Stimulated activated effector memory CD8-positive, alpha-beta T cell treated with anti-CD3 and anti-CD28 coated beads, Interleukin-12 subunit alpha, Interleukin-12 subunit beta, amount 100 ng/mL, for 72 hours (primary cell): ENCODE data around the gene TOGARAM2.

Experiments
- ATAC-seq: fragments of 150-1000 bp; cut with Tn5 transposase; 2 replicates; pipeline ENCODE4 v1.10.0; 2021
- DNase-seq, 2 donors: peaks; one replicate each; pipeline ENCODE4 v3.0.0; 2021 to 2022; ENCODE audit warnings: low spot score in 2 of 2
- H3K27ac Mint-ChIP-seq: one replicate; pipeline ENCODE4 v1.8.0; 2022; ENCODE audit warnings: mild to moderate bottlenecking, mixed read lengths
- H3K36me3 Mint-ChIP-seq: one replicate; pipeline ENCODE4 v1.8.0; 2022; ENCODE audit warnings: mild to moderate bottlenecking, mixed read lengths
- H3K4me1 Mint-ChIP-seq: one replicate; pipeline ENCODE4 v1.8.0; 2022; ENCODE audit warnings: mixed read lengths
- H3K4me3 Mint-ChIP-seq: one replicate; pipeline ENCODE4 v1.8.0; 2022; ENCODE audit warnings: mild to moderate bottlenecking, mixed read lengths
- H3K9me3 Mint-ChIP-seq: one replicate; pipeline ENCODE4 v1.8.0; 2022; ENCODE audit warnings: mixed read lengths

The TOGARAM2 gene

GRCh38 chr2:29005331-29005730 lies 24.2 kb downstream of the TOGARAM2 start:
- DNase-seq (no peak), ATAC-seq (no peak)
- no peaks in the 10 kb centered on the region for H3K9me3 Mint-ChIP-seq
- H3K4me3 Mint-ChIP-seq = no peak overlapping the region
- H3K27ac Mint-ChIP-seq = no peak overlapping the region
- H3K36me3 Mint-ChIP-seq = no peaks in the 10 kb centered on the region
- peaks cover 33% of the 10 kb centered on the region for H3K4me1 Mint-ChIP-seq

DNA sequence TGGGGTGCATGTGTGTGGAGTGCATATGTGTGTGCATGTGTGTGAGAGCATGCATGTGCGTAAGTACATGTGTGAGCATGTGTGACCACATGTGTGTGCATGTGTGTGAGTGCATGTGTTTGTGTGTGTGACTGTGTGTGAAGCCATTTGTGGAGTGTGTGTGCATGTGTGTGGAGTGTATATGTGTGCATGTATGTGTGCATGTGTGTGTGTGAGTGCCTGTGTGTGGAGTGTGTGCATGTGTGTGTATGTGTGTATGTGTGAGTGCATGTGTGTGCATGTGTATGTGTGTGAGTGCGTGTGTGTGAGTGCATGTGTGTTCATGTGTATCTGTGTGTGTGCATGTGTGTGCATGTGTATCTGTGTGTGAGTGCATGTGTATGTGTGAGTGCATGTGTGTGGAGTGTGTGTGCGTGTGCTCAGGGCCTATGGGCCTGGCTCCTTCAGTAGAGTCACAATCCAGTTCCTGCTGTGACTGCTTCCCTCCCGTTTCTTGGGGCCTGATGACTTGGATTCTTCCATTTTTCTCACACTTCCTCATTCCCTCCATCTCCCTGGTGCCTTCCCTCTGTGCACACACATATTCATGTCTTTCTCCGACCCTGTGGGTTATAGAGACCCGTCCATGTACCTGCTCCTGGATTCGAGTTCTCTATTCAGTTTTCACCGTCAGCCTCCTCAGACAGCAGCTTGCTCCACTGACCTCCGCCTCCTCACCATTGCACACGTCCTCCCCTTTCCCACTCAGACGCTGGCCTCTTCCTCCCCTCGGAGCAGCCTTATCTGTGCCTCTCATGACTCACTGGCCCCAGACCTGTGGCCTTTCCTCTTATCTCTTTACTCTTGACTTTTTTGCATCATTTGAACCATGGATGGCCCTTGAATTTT lies 25.2 kb downstream of the TOGARAM2 start:
- Mint-ChIP-seq H3K36me3 (peaks cover 1% of the 10 kb centered on the region), H3K27ac (no peak overlapping the region), H3K9me3 (no peaks in the 10 kb centered on the region), H3K4me3 (no peak overlapping the region), H3K4me1 (peaks cover 40% of the 10 kb centered on the region)
- no peak for ATAC-seq
- DNase-seq = no peak

- DNase-seq (no peak), ATAC-seq (no peak)
- Mint-ChIP-seq H3K4me3 (no peak overlapping the region), H3K9me3 (no peaks in the 10 kb centered on the region), H3K27ac (no peak overlapping the region), H3K4me1 (peaks cover 40% of the 10 kb centered on the region), H3K36me3 (peaks cover 7% of the 10 kb centered on the region)
These were observed 25.8 kb downstream of the TOGARAM2 start for GRCh38 chr2:29006980-29007301.

DNA sequence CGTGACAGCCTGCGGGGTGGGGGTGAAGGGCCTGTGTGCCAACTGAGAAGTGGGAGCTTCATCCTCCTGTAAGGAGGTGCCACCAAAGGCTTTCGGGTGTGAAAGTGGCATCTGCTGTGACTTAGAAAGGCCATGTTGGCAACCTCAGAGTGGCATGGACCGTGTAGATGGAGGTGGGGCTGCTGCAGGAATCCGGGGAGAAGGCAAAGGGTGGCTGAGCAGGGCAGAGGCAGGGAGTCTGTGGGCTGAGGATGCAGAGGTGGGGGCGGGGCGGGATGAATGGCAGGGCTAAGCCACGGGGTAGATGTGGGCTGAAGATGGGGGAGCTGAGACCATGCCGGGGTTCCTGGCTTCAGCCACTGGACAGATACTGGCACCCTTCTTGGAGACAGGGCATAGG lies 28.2 kb downstream of the TOGARAM2 start:
- H3K36me3 Mint-ChIP-seq = peaks cover 9% of the 10 kb centered on the region
- H3K4me1 Mint-ChIP-seq = peaks cover 57% of the 10 kb centered on the region
- ATAC-seq (no peak), DNase-seq (no peak)
- H3K9me3 Mint-ChIP-seq = no peaks in the 10 kb centered on the region
- peak overlapping the region; percentile 98 for H3K27ac Mint-ChIP-seq
- H3K4me3 Mint-ChIP-seq = peak overlapping the region; percentile 92

DNA sequence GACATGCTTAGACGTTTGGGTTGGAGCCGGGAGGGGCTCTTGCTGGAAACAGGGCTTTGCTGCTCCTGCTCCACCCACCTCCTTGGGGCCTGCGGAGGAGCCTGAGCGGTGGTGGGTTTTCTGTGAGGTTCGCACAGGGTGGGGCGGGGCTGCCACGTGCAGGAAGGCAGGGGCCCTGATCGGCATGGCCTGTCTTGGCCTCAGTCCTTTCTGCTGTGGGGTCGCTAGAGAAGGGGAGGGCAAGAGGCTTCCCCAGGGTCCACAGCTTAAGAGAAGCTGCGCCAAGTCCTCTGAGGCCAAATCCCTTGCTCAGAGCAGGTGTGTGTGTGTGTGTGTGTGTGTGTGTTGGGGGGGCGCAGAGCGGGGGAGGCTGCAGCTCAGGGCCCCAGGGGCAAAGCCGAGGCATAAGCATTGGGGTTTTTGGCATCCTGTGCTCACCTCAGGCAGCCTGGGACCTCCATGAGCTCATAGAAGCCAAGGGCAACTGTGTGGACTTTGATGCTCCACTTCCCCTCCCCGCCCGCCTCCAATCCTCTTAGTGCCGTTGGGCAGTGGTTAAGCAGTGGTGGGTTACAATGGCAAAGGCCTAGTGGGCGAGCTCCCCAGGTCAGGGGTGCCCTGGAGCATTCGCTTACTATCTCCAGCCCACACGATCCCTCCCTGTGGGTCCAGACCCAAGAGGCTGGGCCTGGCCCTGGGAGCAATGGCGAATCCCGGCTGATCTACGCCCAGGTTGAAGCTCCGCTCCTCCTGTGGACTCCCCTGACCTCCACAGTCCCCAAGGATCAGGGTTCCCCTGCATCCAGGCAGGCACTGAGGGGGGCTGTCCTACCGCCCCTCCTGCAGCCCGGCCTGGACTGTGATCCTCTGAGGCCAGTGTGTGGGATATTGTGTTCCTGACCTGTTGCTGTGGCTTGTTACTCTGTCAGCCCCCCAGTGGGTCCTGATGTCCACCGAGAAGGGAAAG lies 28.9 kb downstream of the TOGARAM2 start:
- Mint-ChIP-seq H3K4me3 (peak overlapping the region; percentile 92), H3K36me3 (peaks cover 16% of the 10 kb centered on the region), H3K4me1 (peaks cover 64% of the 10 kb centered on the region), H3K27ac (peak overlapping the region; percentile 98), H3K9me3 (no peaks in the 10 kb centered on the region)
- DNase-seq (peak in 1 of 2 donors; percentile 71), ATAC-seq (peak; percentile 6)

DNA sequence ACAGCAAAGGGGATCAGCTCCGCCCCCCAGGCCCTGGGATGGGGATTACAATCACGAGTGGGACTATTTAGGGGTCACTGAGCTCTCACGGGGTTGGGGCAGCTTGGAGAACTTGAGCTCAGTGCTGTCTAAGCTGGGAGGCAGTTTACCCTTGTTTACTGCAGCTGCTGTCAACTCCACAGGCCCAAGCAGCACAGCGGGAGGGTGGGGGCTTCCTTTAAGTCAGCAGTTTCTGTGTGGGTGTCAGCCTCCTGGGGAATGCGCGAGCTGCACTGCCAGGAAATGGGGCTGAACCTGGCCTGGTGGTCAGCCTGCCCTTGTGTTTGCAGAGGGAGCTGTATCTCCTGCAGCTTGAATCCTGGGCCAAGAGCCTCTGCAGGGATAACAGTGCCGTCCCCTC lies 29.8 kb downstream of the TOGARAM2 start:
- Mint-ChIP-seq H3K4me3 (peak overlapping the region; percentile 92), H3K27ac (peak overlapping the region; percentile 98), H3K4me1 (peaks cover 73% of the 10 kb centered on the region), H3K9me3 (no peaks in the 10 kb centered on the region), H3K36me3 (peaks cover 24% of the 10 kb centered on the region)
- DNase-seq (peak in 1 of 2 donors; percentile 81), ATAC-seq (peak; percentile 25)

DNA sequence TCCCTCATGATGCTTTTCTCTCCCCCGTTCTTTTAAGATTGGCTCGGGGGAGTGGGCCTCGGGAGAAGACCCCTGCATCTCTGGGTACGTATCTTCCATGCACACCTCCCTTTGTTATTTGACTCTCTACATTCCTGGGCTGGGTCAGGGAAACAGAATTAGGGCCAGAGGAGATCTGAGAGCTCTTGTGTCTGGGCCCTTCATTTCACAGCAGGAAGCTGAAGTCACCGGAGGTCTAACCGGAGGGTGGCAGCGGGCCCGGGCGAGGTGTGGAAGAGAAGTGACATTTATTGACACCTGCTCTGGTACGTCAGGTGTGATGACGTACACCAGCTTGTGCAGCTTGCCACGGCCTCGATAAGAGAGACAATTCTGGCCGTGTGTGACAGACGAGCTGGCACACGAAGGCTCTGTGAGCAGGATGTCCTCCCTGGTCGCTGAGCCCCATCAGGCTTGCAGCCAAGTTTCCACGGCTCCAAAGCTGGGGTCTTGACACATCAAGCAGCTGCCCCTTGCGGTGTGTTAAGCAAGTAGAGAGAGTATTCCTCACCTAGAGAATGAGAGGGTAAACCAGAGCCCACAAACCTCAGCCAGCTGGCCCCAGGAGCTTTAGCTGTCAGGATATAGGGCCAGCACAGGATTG lies 30.4 kb downstream of the TOGARAM2 start:
- Mint-ChIP-seq H3K27ac (peak overlapping the region; percentile 98), H3K9me3 (no peaks in the 10 kb centered on the region), H3K4me1 (peaks cover 79% of the 10 kb centered on the region), H3K36me3 (peaks cover 26% of the 10 kb centered on the region), H3K4me3 (peak overlapping the region; percentile 92)
- ATAC-seq (peak; percentile 52), DNase-seq (peak in 1 of 2 donors; percentile 84)

GRCh38 chr2:29012211-29012681 lies 31.1 kb downstream of the TOGARAM2 start:
- H3K9me3 Mint-ChIP-seq = no peaks in the 10 kb centered on the region
- H3K4me1 Mint-ChIP-seq = peaks cover 86% of the 10 kb centered on the region
- H3K27ac Mint-ChIP-seq = peak overlapping the region; percentile 98
- peak in 1 of 2 donors; percentile 73 for DNase-seq
- H3K36me3 Mint-ChIP-seq = peaks cover 26% of the 10 kb centered on the region
- peak; percentile 1 for ATAC-seq
- H3K4me3 Mint-ChIP-seq = peak overlapping the region; percentile 92

- Mint-ChIP-seq H3K9me3 (no peaks in the 10 kb centered on the region), H3K27ac (peak overlapping the region; percentile 98), H3K4me1 (peaks cover 94% of the 10 kb centered on the region), H3K36me3 (peaks cover 26% of the 10 kb centered on the region), H3K4me3 (peak overlapping the region; percentile 92)
- DNase-seq (no peak), ATAC-seq (no peak)
These were observed 32.1 kb downstream of the TOGARAM2 start for GRCh38 chr2:29013057-29013780.

DNA sequence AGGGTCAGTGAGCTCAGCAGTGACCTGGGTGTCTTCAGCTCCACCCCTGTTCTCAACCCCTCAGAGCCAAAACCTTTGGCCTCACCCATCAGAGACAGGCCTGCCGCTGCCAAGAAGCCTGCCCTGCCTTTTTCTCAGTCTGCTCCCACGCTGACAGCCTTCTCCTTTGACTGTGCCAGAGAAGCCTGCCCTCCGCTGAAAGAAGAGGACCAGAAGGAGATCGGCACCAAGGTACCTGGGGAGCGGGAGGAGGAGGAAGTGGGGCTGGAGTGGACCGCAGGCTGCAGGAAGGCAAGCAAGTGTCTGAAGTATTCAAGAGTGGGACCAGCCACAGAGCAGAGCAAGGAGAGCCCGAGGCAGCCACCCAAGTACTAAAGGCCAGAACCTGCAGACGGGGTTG lies 33.2 kb downstream of the TOGARAM2 start:
- Mint-ChIP-seq H3K36me3 (peaks cover 26% of the 10 kb centered on the region), H3K4me3 (peak overlapping the region; percentile 92), H3K27ac (peak overlapping the region; percentile 98), H3K4me1 (peaks cover 87% of the 10 kb centered on the region), H3K9me3 (no peaks in the 10 kb centered on the region)
- no peak for DNase-seq
- peak; percentile 19 for ATAC-seq

GRCh38 chr2:29014811-29015421 lies 33.8 kb downstream of the TOGARAM2 start:
- H3K4me3 Mint-ChIP-seq = peak overlapping the region; percentile 92
- DNase-seq = peak; percentile 53 to 87
- H3K9me3 Mint-ChIP-seq = no peaks in the 10 kb centered on the region
- H3K36me3 Mint-ChIP-seq = peaks cover 26% of the 10 kb centered on the region
- H3K27ac Mint-ChIP-seq = peak overlapping the region; percentile 98
- ATAC-seq = peak; percentile 86
- peaks cover 87% of the 10 kb centered on the region for H3K4me1 Mint-ChIP-seq

DNA sequence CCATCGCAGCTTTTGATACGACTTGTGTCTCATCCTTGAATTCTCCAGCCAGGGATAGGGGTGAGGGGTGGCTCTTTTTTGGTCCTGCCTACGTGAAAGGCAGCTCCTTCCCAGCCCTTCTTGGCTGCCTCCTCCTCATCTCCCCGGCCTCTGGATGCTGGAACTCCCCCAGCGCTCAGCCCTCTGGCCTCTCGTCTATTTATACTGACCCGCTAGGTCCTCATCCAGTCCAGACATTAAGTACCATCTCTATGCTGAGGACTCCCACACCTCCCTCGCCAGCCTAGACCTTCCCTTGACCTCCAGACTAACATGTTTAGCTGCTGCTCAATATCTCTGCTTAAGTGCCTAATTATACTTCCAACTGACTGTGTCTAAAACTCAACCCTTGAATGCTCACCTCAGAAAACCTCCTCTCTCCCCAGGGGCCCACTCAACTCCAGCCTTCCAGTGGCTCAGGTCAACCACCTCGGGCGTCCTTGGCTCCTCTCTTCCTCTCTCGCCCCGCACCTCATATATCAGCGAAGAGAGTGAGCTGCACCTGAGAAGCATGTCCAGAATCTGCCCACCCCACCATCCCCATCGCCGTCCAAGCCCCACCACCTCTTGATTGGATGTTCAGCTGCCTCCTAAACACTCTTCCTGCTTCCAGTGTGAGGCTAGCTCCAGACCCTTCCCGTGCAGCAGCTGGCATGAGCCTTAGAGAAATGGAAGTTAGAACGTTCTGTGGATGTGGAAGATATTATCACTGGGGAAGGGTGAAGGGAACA lies 34.8 kb downstream of the TOGARAM2 start:
- H3K4me1 Mint-ChIP-seq = peaks cover 84% of the 10 kb centered on the region
- peak overlapping the region; percentile 98 for H3K27ac Mint-ChIP-seq
- no peaks in the 10 kb centered on the region for H3K9me3 Mint-ChIP-seq
- peak overlapping the region; percentile 92 for H3K4me3 Mint-ChIP-seq
- DNase-seq = no peak
- H3K36me3 Mint-ChIP-seq = peaks cover 26% of the 10 kb centered on the region
- no peak for ATAC-seq

- Mint-ChIP-seq H3K9me3 (no peaks in the 10 kb centered on the region), H3K36me3 (peaks cover 23% of the 10 kb centered on the region), H3K4me1 (peaks cover 82% of the 10 kb centered on the region), H3K4me3 (peak overlapping the region; percentile 92), H3K27ac (peak overlapping the region; percentile 98)
- no peak for DNase-seq
- no peak for ATAC-seq
These were observed 35.4 kb downstream of the TOGARAM2 start for GRCh38 chr2:29016504-29016903.
